IPS-NIHi7 (cell line): ENCODE data around the gene TYW1.
"Not testable (repeated sequence)": the region's sequence is repeated elsewhere in the genome, so short reads cannot be mapped to it uniquely, and the experiment has no call there.

Source experiments
- DNase-seq: peaks from one replicate; pipeline ENCODE4 v3.0.0; 2012; ENCODE audit warnings: mixed read lengths; ENCODE audit errors: extremely low spot score

The TYW1 gene

DNA sequence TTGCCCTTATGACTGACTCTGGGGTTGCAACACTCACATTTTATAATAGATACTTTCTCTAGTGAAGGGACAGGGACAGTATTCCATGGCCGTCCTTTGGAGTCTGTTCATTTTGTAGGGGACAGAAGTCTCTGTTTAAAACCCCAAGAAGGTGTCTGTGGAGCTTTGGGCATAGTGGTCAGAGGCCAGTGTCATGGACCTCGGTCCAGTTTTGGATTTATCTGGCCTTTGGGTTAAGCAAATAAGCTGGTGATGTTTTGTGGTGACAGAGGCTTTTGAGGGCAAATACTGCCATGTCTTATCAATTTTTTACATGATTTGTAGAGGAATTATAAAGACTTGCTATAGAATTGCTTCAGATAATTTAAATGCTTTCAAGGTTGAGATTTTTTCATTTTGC lies 50.2 kb downstream of the TYW1 start:
- not testable (repeated sequence) for DNase-seq

GRCh38 chr7:67049908-67050307 lies 53.3 kb downstream of the TYW1 start:
- DNase-seq: not testable (repeated sequence)

GRCh38 chr7:67052161-67052560 lies 55.5 kb downstream of the TYW1 start:
- not testable (repeated sequence) for DNase-seq

DNA sequence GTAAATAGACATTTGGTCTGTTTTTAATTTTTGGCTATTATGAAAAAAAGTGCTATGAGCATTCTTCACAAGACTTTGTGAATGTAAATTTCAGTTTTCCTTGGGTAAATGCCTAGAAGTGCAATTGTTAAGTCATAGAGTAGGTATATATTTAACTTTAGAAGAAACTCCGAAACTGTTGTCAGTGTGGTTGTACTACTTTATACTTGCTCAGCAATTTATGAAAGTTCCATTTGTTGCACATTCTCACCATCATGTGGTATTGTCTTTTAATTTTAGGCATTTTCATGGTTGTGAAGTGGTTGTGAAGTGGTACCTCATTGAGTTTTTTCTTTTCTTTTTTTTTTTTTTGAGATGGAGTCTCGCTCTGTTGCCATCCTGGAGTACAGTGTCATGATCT lies 60.0 kb downstream of the TYW1 start:
- no peak for DNase-seq

DNA sequence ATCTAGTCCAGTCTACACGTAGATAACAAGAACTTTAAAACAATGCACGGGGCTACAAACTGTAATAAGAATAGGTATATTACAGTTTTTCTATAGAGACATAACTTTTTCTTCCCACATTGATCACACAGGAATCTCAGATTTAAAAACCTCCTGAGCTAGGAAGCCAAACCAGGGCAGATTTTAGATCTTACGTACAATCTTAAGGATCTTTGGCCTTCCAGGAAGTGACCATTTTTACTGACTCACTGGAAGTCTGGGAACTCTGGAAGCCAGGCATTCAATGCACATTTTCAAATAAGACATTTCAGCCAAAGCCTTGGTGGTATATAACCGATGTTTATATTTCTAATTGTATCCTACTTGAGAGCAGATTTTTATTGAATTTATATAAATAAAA lies 64.7 kb downstream of the TYW1 start:
- not testable (repeated sequence) for DNase-seq

GRCh38 chr7:67062802-67063201 lies 66.2 kb downstream of the TYW1 start:
- DNase-seq: not testable (repeated sequence)

DNA sequence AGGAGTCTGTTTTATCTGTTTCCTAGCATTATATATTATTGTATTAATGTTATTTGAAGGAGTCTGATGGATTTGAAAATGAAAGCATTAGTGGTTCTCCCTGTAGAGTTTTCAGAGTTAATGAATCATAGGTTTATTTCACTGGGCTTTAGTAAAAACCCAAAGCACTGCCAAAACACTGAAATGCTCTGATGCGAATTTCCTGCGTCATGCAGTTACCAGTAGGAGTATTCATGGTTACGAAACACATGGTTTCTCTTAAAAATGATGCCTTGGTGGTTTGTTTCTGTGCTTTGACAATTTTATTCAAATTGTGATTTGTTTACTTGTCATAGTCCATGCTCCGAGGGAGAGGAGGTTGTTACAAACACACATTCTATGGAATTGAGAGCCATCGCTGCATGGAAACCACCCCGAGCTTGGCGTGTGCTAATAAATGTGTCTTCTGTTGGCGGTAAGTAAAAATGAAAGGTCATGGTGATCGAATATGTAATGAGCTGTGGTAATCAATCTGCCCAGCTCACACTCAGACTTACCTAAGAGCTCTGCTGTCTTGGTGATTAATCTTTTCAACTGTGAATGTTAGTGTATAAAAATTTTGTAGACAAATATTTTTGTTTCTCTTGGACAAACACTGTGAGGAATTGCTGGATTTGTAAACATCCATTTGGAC lies 70.5 kb downstream of the TYW1 start:
- not testable (repeated sequence) for DNase-seq

GRCh38 chr7:67076120-67076519 lies 79.5 kb downstream of the TYW1 start:
- DNase-seq: not testable (repeated sequence)

GRCh38 chr7:67082880-67083279 lies 86.2 kb downstream of the TYW1 start:
- not testable (repeated sequence) for DNase-seq

DNA sequence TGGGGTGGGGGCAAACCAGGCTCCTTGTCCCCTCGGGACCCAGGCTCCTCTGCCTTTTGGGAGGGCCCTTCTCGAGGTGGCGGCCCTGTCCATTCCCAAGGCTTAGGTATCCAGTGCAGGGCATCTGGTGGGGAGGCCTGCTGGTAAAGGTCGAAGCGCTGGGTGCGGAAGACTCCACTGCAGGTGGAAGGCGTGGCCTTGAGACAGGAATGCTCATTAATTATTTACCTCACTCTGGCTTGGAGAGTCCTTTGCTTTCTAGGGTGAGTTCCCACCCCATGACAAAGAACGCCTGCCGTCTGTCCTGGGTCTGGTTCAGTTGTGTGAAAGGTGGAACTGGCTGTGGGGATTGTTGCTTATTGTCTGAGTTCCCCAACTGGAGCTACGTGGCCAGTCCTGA lies 92.6 kb downstream of the TYW1 start:
- not testable (repeated sequence) for DNase-seq

- DNase-seq: not testable (repeated sequence)
These were observed 94.4 kb downstream of the TYW1 start for GRCh38 chr7:67091053-67091452.

- not testable (repeated sequence) for DNase-seq
These were observed 101.4 kb downstream of the TYW1 start for GRCh38 chr7:67098031-67098430.

- not testable (repeated sequence) for DNase-seq
These were observed 102.8 kb downstream of the TYW1 start for GRCh38 chr7:67099406-67099805.

DNA sequence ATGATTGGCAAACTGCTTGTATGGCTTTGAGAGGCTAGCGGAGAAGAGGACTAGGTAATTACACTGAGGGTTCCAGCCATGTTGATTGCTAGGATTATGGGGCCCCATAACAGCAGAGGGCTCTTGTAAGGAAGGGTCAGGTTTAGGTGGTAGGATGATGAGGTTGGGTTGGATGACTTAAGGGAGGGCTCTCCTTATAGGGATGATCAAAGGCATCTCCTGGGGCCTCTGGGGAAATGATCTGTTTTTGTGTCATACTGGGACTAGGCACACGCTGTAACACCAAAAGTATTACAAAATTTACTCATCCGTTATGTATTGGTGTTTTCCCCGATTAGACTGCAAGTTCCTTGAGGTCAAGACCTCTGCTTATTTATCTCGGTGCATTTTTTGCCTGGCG lies 103.4 kb downstream of the TYW1 start:
- not testable (repeated sequence) for DNase-seq

GRCh38 chr7:67100956-67101361 lies 104.3 kb downstream of the TYW1 start:
- peak; percentile 13 for DNase-seq

- DNase-seq: not testable (repeated sequence)
These were observed 108.3 kb downstream of the TYW1 start for GRCh38 chr7:67104937-67105336.

DNA sequence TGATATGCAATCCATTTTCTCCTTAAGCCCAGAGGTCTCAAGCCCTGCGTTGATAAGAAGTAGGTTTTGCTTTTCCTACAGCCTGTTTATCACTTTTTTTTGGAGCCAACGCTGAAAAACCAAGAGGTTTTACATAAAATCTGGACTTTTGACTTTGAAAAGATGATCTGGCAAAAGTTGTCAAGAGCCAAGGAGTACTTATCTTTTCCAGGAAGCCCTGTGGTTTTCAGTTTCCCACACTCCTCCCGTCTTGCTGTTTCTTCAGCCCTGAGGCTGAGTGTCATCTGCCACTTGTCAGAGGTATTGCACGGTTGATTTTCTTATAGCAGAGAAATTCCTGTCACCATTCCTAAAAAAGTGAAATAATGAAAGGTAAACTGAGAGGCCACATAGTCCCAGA lies 108.7 kb downstream of the TYW1 start:
- no peak for DNase-seq

DNA sequence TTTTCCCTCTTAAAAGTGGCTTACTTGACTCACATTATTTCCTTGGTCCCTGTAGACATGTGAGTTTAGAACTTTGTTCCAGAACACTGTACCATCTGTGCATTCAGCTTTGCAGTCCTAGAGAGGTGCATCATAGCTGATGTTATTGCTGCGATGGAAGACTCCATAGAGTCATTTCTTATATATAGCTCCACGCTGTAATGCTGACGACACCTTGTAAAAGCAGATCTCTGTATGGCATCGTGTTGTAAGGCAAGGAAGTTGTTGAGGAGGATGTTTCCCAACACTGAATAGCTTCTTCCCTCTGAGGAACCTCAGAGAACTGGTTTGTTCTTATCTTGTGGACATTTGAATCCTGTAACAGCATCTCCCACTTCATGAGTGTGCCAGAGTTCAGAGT lies 109.6 kb downstream of the TYW1 start:
- not testable (repeated sequence) for DNase-seq

DNA sequence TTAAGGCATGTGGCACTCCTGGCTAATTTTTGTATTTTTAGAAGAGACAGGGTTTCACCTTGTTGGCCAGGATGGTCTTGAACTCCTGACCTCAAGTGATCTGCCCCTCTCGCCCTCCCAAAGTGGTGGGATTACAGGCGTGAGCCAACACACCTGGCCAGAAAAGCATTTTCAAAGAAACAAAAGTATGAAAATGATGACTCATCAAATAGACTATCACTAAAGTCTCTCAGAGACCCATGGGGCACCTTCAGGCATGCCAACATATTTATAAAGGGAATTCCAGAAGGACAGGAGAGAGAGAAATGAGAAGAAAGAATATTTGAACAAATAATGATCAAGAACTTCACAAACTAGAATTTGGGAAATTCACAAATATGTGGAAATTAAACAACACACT lies 114.7 kb downstream of the TYW1 start:
- DNase-seq: not testable (repeated sequence)

DNA sequence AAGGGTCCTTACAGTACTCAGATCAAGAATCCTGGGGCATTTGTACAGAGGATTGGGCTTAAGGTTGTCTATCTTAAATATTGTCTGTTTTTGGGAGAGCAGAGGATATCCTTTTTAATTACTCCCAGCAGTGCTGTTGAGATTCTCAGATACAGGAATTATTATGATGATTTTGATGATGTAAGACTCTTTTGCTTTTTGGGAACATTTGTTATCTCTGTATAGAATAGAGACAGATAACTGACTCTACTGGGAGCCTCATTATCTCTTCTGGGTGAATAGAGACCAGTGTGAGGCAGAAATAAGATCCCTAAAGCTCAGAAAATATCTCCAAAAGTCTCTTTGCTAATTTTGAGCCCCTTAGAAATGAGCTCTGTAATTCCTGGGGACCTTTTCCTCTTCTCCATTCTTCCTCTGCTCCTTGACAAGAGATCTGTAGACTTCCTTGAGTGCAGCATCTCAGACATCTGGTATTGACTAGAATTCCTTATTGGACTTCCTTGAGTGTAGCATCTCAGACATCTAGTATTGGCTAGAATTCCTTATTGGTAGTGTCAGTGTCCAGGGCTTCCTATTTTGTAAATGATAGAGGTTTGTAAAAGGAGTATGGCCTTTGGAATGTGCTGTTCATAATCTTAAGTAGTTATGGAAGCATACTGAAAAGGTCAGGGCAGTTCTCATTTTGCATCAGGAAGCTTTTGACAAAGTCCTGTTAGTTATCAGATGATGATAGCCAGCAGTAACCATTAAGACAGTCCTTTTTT lies 118.0 kb downstream of the TYW1 start:
- not testable (repeated sequence) for DNase-seq

DNA sequence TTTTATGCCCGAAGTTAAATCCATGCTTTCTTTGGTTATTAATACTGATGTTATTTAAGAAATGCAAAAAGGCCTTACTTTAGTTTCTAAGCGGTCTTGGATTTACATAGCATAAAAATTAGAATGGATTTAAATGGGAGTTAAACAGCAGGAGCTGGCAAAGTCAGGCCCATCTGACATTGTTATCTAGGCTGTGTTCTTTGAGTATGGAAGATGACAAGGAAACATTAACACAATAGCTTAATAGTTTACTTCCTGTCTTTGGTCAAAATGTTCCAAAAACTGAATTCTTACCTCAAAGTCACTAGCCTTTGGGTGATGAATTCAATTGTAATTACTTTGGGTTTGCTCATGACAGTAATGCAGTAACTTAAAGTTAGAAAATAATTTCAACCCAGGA lies 123.9 kb downstream of the TYW1 start:
- not testable (repeated sequence) for DNase-seq

GRCh38 chr7:67128257-67128656 lies 131.6 kb downstream of the TYW1 start:
- DNase-seq: not testable (repeated sequence)

DNA sequence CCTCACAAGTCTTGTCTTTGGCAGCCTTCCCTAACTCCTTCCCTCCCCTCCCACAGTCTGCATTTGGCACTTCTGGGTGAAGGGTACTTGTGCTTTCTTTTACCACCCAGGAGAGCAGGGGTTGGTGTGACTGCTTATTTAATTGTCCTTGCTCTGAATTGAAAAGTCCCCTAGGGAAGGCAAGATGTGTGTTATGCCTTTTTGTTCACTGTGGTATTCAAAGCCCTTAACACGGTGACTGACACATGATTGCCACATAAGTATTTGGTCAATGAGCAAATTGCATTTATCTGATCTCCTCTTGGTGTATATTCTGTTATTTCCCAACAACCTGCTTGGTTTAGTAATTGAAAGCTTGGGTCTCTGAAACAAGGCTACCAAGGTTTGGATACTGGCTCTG lies 134.1 kb downstream of the TYW1 start:
- not testable (repeated sequence) for DNase-seq
